ENCODE data around the gene COLEC11.

The COLEC11 gene

DNA sequence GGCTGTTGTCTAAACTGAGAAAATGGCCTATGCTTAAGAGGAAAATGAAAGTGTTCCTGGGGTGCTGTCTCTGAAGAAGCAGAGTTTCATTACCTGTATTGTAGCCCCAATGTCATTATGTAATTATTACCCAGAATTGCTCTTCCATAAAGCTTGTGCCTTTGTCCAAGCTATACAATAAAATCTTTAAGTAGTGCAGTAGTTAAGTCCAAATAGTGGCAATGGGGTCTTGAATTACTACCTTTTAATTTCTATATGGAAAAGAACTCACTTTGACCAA, 49.3 kb downstream of the COLEC11 start:
- H3K4me3 ChIP-seq (replicated peaks; ENCODE audit: low read depth, low read length), result no peak overlapping the region
- TF ChIP-seq, protein P1, sequence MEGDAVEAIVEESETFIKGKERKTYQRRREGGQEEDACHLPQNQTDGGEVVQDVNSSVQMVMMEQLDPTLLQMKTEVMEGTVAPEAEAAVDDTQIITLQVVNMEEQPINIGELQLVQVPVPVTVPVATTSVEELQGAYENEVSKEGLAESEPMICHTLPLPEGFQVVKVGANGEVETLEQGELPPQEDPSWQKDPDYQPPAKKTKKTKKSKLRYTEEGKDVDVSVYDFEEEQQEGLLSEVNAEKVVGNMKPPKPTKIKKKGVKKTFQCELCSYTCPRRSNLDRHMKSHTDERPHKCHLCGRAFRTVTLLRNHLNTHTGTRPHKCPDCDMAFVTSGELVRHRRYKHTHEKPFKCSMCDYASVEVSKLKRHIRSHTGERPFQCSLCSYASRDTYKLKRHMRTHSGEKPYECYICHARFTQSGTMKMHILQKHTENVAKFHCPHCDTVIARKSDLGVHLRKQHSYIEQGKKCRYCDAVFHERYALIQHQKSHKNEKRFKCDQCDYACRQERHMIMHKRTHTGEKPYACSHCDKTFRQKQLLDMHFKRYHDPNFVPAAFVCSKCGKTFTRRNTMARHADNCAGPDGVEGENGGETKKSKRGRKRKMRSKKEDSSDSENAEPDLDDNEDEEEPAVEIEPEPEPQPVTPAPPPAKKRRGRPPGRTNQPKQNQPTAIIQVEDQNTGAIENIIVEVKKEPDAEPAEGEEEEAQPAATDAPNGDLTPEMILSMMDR (IDR thresholded peaks at IDR 0.05; ENCODE audit: low read depth, low read length, missing control alignments), result no peak
- DNase-seq (ENCODE audit: extremely low read depth, low read depth), result no peak

DNA sequence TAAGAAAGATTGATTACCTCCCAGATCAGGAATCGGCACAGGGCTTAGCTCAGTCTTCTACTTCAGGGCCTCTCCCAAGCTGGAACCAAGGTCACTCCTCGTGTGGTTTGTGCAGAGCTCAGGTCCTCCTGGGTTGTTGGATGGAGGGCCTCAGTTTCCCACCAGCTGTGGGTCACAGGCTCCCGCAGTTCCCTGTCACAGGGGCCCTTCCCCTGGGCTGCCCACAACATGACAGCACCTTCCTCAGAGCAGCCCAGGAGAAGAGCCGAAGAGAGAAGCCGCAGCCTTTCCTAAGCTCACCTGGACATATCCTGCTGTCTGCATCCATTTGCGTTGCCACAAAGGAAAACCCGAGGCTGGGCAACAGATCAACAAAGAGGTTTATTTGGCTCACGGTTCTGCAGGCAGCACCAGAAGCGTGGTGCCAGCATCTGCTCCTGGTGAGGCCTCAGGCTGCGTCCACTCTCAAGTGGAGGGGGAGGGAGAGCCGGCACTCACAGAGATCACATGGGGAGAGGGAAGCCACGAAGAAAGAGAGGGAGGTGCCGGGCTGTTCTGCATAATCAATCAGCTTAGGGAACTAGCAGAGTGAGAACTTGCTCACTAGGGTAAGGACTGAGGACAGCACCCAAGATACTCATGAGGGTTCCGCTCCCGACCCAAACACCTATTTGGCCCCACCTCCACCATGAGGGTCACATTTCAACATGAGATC, 50.1 kb downstream of the COLEC11 start:
- no peak overlapping the region for H3K4me3 ChIP-seq (replicated peaks; ENCODE audit: low read depth, low read length)
- TF ChIP-seq, protein P1 (IDR thresholded peaks at IDR 0.05; ENCODE audit: low read depth, low read length, missing control alignments), result no peak
- DNase-seq (ENCODE audit: extremely low read depth, low read depth), result no peak

DNA sequence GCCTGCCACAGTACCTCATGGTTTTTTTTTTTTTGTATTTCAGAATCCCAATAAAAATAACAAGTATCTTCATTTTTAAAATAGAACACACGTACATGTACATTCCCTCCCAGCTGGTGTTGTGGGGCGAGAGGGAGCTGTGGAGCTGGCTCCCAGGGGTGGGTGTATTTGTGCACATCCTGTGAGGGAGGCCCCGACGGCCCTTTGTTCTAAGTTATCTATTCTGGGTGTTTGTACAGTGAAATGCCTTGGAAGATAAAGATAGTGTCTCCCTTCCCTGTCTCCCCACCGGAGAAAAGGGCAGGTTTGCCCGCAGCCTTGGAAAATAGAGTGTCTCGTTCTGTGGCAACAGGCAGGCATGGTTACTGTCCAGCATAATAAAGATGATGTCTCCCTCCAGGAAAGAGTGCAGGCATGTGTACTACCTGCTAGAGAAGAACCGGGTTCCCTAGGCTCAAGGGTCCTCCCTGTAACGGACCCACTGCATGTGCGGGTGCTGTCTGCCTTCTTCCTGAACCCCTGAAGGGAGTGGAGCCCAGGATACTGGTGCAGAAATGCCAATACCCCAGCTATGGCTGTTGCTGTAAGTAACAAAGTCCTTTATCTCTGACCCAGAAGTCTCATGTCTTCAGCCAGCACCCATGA, 51.0 kb downstream of the COLEC11 start:
- DNase-seq (ENCODE audit: extremely low read depth, low read depth), result no peak
- TF ChIP-seq, protein P1 (IDR thresholded peaks at IDR 0.05; ENCODE audit: low read depth, low read length, missing control alignments), result no peak
- no peak overlapping the region for H3K4me3 ChIP-seq (replicated peaks; ENCODE audit: low read depth, low read length)

DNA sequence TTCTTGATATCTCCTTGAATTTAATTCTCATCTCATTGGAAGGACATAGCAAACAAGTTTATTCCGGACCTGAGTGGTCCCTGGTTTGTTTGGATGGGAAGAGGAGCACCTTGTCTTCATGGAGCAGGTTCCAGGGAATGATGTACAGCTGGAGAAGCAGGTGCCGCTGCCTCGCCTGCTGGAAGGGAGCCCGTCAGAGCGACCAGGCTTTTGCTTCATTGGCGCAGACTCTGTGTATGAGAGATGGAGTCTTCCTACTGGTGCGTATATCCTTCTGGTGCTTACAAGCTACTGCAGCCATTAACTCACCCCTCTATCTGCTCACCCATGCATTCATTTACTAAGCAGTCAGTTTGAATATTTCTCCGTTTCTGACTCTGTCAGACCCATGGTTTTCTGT, 51.5 kb downstream of the COLEC11 start:
- H3K4me3 ChIP-seq (replicated peaks; ENCODE audit: low read depth, low read length), result no peak overlapping the region
- TF ChIP-seq, protein P1 (IDR thresholded peaks at IDR 0.05; ENCODE audit: low read depth, low read length, missing control alignments), result no peak
- DNase-seq (ENCODE audit: extremely low read depth, low read depth), result no peak

DNA sequence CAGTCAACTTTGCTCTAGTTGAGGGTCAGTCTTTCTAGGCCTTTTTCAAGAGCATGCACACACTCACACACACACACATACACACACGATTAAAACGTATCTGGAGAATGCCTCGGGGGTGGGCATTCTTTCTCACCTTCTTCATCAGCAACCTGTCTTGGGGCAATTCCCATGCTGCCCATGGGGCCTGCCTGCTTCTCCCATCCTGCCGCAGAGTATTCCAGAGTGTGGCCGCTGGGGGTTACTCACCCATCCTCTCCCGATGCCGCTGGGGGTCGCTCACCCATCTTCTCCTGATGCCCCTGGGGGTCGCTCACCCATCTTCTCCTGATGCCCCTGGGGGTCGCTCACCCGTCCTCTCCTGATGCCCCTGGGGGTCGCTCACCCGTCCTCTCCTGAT, 52.3 kb downstream of the COLEC11 start:
- TF ChIP-seq, protein P1 (IDR thresholded peaks at IDR 0.05; ENCODE audit: low read depth, low read length, missing control alignments), result no peak
- DNase-seq (ENCODE audit: extremely low read depth, low read depth), result no peak
- no peak overlapping the region for H3K4me3 ChIP-seq (replicated peaks; ENCODE audit: low read depth, low read length)

DNA sequence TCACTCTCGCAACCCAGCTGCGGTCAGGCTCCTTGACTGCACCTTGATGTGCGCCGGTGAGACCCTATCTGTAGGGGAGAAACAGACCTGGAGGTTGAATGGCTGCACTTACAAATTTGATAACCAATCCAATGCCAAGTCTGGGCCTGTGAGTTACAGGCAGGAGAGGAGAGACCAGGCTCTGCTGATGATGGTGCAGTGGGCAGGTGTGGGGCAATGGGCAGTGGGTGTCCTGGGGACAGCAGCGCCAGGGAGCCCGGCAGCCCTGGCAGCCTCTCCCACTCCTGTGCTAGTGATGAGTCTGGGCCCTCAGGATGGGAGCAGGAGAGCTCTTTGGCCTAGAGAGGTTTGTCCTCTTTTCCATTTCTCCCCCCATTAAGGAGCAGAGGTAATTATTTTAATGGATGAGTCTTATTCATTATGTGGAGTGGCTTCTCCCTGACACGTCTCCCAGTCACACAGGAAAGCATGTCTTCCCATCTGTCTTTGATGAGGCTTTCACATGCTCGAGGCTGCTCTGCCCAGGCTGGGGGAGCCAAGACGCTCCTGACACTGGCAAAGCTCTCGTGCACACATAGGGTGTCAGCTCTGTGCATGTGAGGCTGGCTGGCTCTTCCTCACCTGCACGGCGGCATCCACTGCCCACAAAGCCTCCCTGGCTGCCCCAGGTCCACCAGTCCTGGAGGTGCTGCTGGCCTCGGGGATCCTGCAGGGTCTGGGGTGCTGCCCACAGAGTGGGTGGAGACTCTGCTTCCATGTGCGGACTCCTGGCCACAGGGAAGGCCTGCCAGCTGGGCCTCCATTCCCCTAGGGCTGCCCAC, 53.1 kb downstream of the COLEC11 start:
- no peak overlapping the region for H3K4me3 ChIP-seq (replicated peaks; ENCODE audit: low read depth, low read length)
- TF ChIP-seq, protein P1 (IDR thresholded peaks at IDR 0.05; ENCODE audit: low read depth, low read length, missing control alignments), result no peak
- DNase-seq (ENCODE audit: extremely low read depth, low read depth), result no peak
